Osteoblast (primary cell): Measurements from ENCODE around the gene KLHL18. TPM values are rescaled to one million over a fixed set of nuclear protein-coding genes. Genes with fewer than 3 reads are reported as not detected.

Experiments
- DNase-seq: peaks from one replicate; pipeline ENCODE4 v3.0.0; 2011; ENCODE audit warnings: low spot score, mixed read lengths; ENCODE audit not compliant: insufficient read length; ENCODE audit errors: missing footprints
- H2AFZ ChIP-seq: 2 replicates; pipeline ENCODE4 v1.6.0; 2011; ENCODE audit warnings: mild to moderate bottlenecking, low read length
- H3K27ac ChIP-seq: 2 replicates; pipeline ENCODE4 v1.5.1; 2011; ENCODE audit warnings: mild to moderate bottlenecking, low read depth, low read length, moderate library complexity
- H3K27me3 ChIP-seq: 2 replicates; pipeline ENCODE4 v1.6.0; 2012; ENCODE audit warnings: mild to moderate bottlenecking, control low read depth, inconsistent platforms, low read length, moderate library complexity; ENCODE audit not compliant: insufficient read depth
- H3K36me3 ChIP-seq: 2 replicates; pipeline ENCODE4 v1.5.1; 2011; ENCODE audit warnings: mild to moderate bottlenecking, low read length, control low read depth, moderate library complexity; ENCODE audit not compliant: insufficient read depth
- H3K4me1 ChIP-seq: 2 replicates; pipeline ENCODE4 v1.5.1; 2011; ENCODE audit warnings: mild to moderate bottlenecking, low read length, control low read depth, moderate library complexity; ENCODE audit not compliant: insufficient read depth
- H3K4me2 ChIP-seq: 2 replicates; pipeline ENCODE4 v1.6.0; 2011; ENCODE audit warnings: mild to moderate bottlenecking, low read length; ENCODE audit not compliant: insufficient read depth
- H3K4me3 ChIP-seq: fragments of 200-600 bp; sonication (generic); 3 replicates; pipeline ENCODE4 v1.5.1; 2012; ENCODE audit warnings: mild to moderate bottlenecking, low read length, inconsistent platforms; ENCODE audit not compliant: insufficient read depth
- H3K79me2 ChIP-seq: 2 replicates; pipeline ENCODE4 v1.6.0; 2012; ENCODE audit warnings: mild to moderate bottlenecking, low read length, control low read depth, inconsistent platforms; ENCODE audit not compliant: insufficient read depth
- H3K9me3 ChIP-seq: 2 replicates; pipeline ENCODE4 v1.5.1; 2011; ENCODE audit warnings: low read depth, low read length, control low read depth
- H4K20me1 ChIP-seq: 2 replicates; pipeline ENCODE4 v1.6.0; 2012; ENCODE audit warnings: mild to moderate bottlenecking, low read length, control low read depth; ENCODE audit not compliant: insufficient read depth
- CTCF ChIP-seq: IDR thresholded peaks from 2 replicates; pipeline ENCODE4 v1.5.1; 2011; ENCODE audit warnings: mild to moderate bottlenecking, low read depth, low read length, moderate library complexity; ENCODE audit errors: extremely low read depth
- total RNA-seq: library from RNA; depleted of rRNA; stranded (reverse); fragments of >200 nt; gene quantifications from 2 replicates; pipeline ENCODE4 v1.2.3, GENCODE V29; 2012

The KLHL18 gene
- total RNA-seq, 1 donor = 21.4 TPM

- H4K20me1 ChIP-seq = peaks cover 42% of the 10 kb centered on the region
- TF ChIP-seq CTCF = no peak
- peak overlapping the region; percentile 99 for H3K4me2 ChIP-seq
- peaks cover 14% of the 10 kb centered on the region for H3K4me1 ChIP-seq
- H3K4me3 ChIP-seq = peak overlapping the region; percentile 94
- H3K9me3 ChIP-seq = no peaks in the 10 kb centered on the region
- H2AFZ ChIP-seq = peak overlapping the region; percentile 81
- peak overlapping the region; percentile 89 for H3K27ac ChIP-seq
- no peaks in the 10 kb centered on the region for H3K27me3 ChIP-seq
- peak; percentile 97 for DNase-seq
- H3K36me3 ChIP-seq = peaks cover 3% of the 10 kb centered on the region
- H3K79me2 ChIP-seq = peaks cover 73% of the 10 kb centered on the region
These were observed 98.8 kb downstream of the KLHL18 start for GRCh38 chr3:47381317-47382157.

DNA sequence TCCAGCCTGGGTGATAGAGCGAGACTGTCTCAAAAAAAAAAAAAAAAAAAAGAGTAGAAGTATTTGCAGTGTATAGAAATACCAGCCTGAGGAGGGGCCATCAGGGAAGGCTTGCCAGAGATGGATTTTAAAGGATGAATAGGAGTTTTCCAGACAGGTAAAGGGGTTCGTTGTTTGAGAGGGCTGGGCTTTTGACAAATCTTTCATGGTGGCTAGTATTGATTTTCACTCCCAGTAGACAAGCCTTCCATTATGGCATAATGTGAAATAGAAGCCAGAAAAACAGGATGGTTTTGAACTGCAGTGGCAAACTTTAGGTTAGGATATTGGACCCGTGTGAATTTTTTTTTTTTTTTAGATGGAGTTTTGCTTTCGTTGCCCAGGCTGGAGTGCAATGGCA, 101.7 kb downstream of the KLHL18 start:
- Histone ChIP-seq H3K4me3 (no peak overlapping the region), H3K36me3 (peaks cover 20% of the 10 kb centered on the region), H3K79me2 (peaks cover 95% of the 10 kb centered on the region), H3K27me3 (no peaks in the 10 kb centered on the region), H3K27ac (no peak overlapping the region), H3K4me2 (no peak overlapping the region), H2AFZ (no peak overlapping the region), H3K4me1 (peaks cover 13% of the 10 kb centered on the region), H3K9me3 (no peaks in the 10 kb centered on the region), H4K20me1 (peaks cover 59% of the 10 kb centered on the region)
- no peak for DNase-seq
- no peak for TF ChIP-seq CTCF

DNA sequence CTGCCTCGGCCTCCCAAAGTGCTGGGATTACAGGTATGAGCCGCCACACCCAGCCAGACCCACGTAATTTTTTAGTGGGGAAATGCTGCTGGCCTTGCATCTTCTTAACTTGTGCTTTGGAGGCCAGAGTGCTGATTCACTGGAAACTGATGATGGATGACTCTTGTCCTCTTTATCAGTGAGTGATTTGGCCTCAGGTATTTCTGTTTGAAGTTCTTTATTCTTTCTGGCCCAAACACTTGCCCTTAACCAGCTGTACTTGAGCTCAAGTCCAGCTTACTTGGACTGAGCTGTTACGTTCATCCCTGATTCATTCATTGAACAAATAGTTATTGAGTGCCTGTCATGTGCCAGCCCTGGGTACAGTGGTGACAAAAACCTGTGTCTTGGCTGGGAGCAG, 102.3 kb downstream of the KLHL18 start:
- Histone ChIP-seq H4K20me1 (peaks cover 59% of the 10 kb centered on the region), H3K27me3 (no peaks in the 10 kb centered on the region), H3K4me3 (no peak overlapping the region), H3K4me2 (no peak overlapping the region), H2AFZ (no peak overlapping the region), H3K9me3 (no peaks in the 10 kb centered on the region), H3K4me1 (peaks cover 7% of the 10 kb centered on the region), H3K36me3 (peaks cover 20% of the 10 kb centered on the region), H3K27ac (no peak overlapping the region), H3K79me2 (peaks cover 92% of the 10 kb centered on the region)
- no peak for DNase-seq
- no peak for TF ChIP-seq CTCF

- Histone ChIP-seq H4K20me1 (peaks cover 66% of the 10 kb centered on the region), H3K4me2 (no peak overlapping the region), H2AFZ (no peak overlapping the region), H3K4me3 (no peak overlapping the region), H3K9me3 (no peaks in the 10 kb centered on the region), H3K79me2 (peaks cover 95% of the 10 kb centered on the region), H3K36me3 (peaks cover 20% of the 10 kb centered on the region), H3K27me3 (no peaks in the 10 kb centered on the region), H3K27ac (no peak overlapping the region), H3K4me1 (peaks cover 5% of the 10 kb centered on the region)
- no peak for DNase-seq
- no peak for TF ChIP-seq CTCF
These were observed 103.1 kb downstream of the KLHL18 start for GRCh38 chr3:47385796-47386195.
